Testis (tissue), 3 donors: ENCODE measurements around the gene DMTF1. TPM values are rescaled to one million over a fixed set of nuclear protein-coding genes. Genes with fewer than 3 reads are reported as not detected.
"Not testable (repeated sequence)": the region's sequence is repeated elsewhere in the genome, so short reads cannot be mapped to it uniquely, and the experiment has no call there.

ENCODE experiments used
- DNase-seq: peaks from one replicate; pipeline ENCODE4 v3.0.0-alpha.2; 2019
- H3K27ac ChIP-seq, 2 donors: fragments of 200-600 bp; sonication (generic); one replicate each; pipeline ENCODE4 v1.5.1; 2019
- H3K27me3 ChIP-seq: fragments of 200-600 bp; sonication (generic); one replicate; pipeline ENCODE4 v1.5.1; 2019
- H3K36me3 ChIP-seq: fragments of 200-600 bp; sonication (generic); one replicate; pipeline ENCODE4 v1.5.1; 2017; ENCODE audit warnings: low read depth; ENCODE audit errors: missing control alignments
- H3K4me1 ChIP-seq: fragments of 200-600 bp; sonication (generic); one replicate; pipeline ENCODE4 v1.5.1; 2019
- H3K4me3 ChIP-seq, 2 donors: fragments of 200-600 bp; sonication (generic); one replicate each; pipeline ENCODE4 v1.5.1; 2017 to 2019
- H3K9me3 ChIP-seq: fragments of 200-600 bp; sonication (generic); one replicate; pipeline ENCODE4 v1.5.1; 2017
- POLR2A ChIP-seq: fragments of 450-650 bp; IDR thresholded peaks from one replicate; pipeline ENCODE4 v1.6.1; 2017; ENCODE audit warnings: antibody characterized with exemption, mild to moderate bottlenecking, moderate library complexity
- WGBS, 2 donors: methylation state at CpG; one replicate each; pipeline ENCODE4 v1.1.5; 2018; 5-methylcytosine and 5-hydroxymethylcytosine counted together
- intact Hi-C: fragments of 100-400 bp; cut with DNase I; formaldehyde crosslinking; loops from one replicate; pipeline ENCODE4 v1.15.1; 2023; ENCODE audit warnings: low total_unique reads
- polyA plus RNA-seq: library from polyadenylated mRNA; stranded (reverse); fragments of 350-450 nt; fragmentation: Illumina TruSeq; extraction: RNeasy Lipid Tissue Mini Kit (QIAGEN cat#74804); gene quantifications from one replicate; pipeline ENCODE4 v1.2.3, GENCODE V29; 2014; ENCODE audit warnings: low read depth, low replicate concordance; ENCODE audit not compliant: insufficient read depth
- total RNA-seq, 2 donors: library from RNA; depleted of rRNA; stranded (reverse); fragments of >200 nt; gene quantifications; one replicate each; pipeline ENCODE4 v1.2.3, GENCODE V29; 2016
- TF ChIP-seq, protein P1 (sequence below), 3 experiments: fragments of 450-650 bp in 2 of 3; fragments of 200-600 bp in 1 of 3; sonication (generic) in 1 of 3; IDR thresholded peaks; one replicate each; pipeline ENCODE4 v1.5.1; 2016 to 2019; ENCODE audit warnings: antibody characterized with exemption in 3 of 3, mild to moderate bottlenecking in 2 of 3, moderate library complexity in 1 of 3

DMTF1 gene
- total and polyA plus RNA-seq, 3 donors from 2014 or later, result 118 to 196 (median 148) TPM

DNA sequence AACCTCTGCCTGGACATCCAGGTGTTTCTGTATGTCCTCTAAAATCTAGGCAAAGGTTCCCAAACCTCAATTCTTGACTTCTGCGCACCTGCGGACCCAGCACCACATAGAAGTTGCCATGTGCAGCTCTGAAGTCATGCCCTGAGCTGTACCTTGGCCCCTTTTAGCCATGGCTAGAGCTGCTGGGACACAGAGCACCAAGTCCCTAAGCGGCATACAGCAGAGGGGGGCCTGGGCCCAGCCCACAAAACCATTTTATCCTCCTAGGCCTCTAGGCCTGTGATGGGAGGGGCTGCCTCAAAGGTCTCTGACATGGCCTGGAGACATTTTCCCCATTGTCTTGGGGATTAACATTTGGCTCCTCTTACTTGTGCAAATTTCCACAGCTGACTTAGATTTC, 52.7 kb downstream of the DMTF1 start:
- no peak for DNase-seq

DNA sequence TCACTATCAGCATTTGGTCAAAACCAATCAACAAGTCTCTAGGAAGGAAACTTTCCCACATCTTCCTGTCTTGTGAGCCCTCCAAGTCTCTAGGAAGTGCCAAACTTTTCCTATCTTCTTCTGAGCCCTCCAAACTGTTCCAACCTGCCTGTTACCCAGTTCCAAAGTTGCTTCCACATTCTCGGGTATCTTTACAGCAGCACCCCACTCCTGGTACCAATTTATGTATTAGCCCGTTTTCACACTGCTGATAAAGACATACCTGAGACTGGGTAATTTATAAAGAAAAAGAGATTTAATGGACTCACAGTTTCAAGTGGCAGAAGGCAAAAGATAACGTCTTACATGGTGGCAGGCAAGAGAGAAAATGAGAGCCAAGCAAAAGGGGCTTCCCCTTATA, 53.4 kb downstream of the DMTF1 start:
- H3K9me3 ChIP-seq, H3K27me3 ChIP-seq, H3K4me3 ChIP-seq, H3K4me1 ChIP-seq, H3K36me3 ChIP-seq, DNase-seq, intact Hi-C loops, H3K27ac ChIP-seq: not testable (repeated sequence)
- WGBS, 2 donors, result 94 to 95% methylated on average over 3 of the region's 3 CpGs

More for the DNA sequence above, 52.7 kb downstream of the DMTF1 start:
- H3K4me1 ChIP-seq, result peaks cover 3% of the 10 kb centered on the region
- H3K9me3 ChIP-seq, result no peaks in the 10 kb centered on the region
- TF ChIP-seq POLR2A, result no peak
- TF ChIP-seq, protein P1, sequence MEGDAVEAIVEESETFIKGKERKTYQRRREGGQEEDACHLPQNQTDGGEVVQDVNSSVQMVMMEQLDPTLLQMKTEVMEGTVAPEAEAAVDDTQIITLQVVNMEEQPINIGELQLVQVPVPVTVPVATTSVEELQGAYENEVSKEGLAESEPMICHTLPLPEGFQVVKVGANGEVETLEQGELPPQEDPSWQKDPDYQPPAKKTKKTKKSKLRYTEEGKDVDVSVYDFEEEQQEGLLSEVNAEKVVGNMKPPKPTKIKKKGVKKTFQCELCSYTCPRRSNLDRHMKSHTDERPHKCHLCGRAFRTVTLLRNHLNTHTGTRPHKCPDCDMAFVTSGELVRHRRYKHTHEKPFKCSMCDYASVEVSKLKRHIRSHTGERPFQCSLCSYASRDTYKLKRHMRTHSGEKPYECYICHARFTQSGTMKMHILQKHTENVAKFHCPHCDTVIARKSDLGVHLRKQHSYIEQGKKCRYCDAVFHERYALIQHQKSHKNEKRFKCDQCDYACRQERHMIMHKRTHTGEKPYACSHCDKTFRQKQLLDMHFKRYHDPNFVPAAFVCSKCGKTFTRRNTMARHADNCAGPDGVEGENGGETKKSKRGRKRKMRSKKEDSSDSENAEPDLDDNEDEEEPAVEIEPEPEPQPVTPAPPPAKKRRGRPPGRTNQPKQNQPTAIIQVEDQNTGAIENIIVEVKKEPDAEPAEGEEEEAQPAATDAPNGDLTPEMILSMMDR (IDR thresholded peaks at IDR 0.05), result no peak
- H3K36me3 ChIP-seq, result no peaks in the 10 kb centered on the region
- 63 to 100% methylated on average over 1 to 3 of the region's 3 CpGs for WGBS, 2 donors
- H3K27me3 ChIP-seq, result no peaks in the 10 kb centered on the region
- no peak overlapping the region for H3K27ac ChIP-seq
- H3K4me3 ChIP-seq, result no peak overlapping the region
- intact Hi-C loops, result no loop called here

DNA sequence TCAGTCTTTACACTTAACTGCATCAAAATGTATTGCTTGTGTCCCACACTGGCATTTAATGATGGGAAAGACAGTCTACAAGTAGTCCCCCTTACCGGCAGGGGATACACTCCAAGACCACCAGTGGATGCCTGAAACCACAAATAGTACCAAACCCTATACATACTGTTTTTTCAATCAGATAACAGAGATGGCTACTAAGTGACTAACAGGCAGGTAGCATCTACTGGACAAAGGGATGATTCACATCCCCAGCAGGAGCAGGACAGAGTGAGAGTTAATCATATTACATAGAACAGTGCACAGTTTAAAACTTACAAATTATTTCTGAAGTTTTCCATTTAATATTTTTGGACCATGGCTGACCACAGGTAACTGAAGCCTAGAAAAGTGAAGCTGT, 54.1 kb downstream of the DMTF1 start:
- Histone ChIP-seq H3K4me1 (no peaks in the 10 kb centered on the region), H3K27ac (no peak overlapping the region), H3K9me3 (no peaks in the 10 kb centered on the region), H3K27me3 (no peaks in the 10 kb centered on the region), H3K36me3 (no peaks in the 10 kb centered on the region), H3K4me3 (no peak overlapping the region)
- 96 to 100% methylated on average over 1 of the region's 1 CpG for WGBS, 2 donors
- no peak for TF ChIP-seq POLR2A
- TF ChIP-seq, protein P1 (IDR thresholded peaks at IDR 0.05), result no peak
- no peak for DNase-seq
- intact Hi-C loops, result no loop called here

DNA sequence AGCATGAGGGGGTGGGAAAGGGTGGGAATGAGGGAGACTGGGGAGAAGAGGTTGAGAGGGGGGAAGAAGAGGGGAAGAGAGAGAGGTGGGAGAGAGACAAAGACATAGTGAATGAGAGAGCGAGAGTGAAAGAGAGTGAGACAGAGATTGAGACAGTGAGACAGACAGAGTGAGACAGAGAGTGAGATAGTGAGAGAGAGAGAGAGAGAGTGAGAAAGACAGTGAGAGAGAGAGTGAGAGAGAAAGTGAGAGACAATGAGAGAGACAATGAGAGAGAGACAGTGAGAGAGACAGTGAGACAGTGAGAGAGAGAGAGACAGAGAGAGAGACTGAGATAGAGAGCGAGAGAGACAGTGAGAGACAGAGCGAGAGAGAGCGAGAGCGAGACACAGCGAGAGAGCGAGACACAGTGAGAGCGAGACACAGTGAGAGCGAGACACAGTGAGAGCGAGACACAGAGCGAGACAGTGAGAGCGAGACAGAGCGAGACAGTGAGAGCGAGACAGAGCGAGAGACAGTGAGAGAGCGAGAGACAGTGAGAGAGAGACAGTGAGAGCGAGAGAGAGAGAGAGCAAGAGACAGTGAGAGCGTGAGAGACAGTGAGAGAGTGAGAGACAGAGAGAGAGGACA, 57.2 kb downstream of the DMTF1 start:
- H3K9me3 ChIP-seq, result no peaks in the 10 kb centered on the region
- 91% methylated on average over 17 of the region's 18 CpGs for WGBS, 2 donors
- no peak for DNase-seq

DNA sequence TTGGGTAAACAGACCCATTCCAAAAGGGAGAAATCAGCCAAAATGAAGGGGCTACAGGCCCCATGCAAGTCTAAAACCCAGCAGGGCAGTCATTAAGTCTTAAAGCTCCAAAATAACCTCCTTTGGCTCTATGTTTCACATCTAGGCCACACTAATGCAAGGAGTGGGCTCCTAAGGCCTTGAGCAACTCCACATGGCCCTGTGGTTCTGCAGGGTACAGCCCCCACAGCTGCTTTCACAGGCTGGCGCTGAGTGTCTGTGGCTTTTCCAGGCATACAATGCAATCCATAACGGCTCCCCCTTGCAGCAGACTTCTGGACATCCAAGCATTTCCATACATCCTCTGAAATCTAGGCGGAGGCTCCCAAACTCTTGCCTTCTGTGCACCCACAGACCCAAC, 58.3 kb downstream of the DMTF1 start:
- H3K27me3 ChIP-seq, result no peaks in the 10 kb centered on the region
- no peak for DNase-seq
- intact Hi-C loops, result no loop called here
- no peaks in the 10 kb centered on the region for H3K9me3 ChIP-seq
- H3K4me1 ChIP-seq, result peaks cover 5% of the 10 kb centered on the region
- no peak overlapping the region for H3K4me3 ChIP-seq
- H3K27ac ChIP-seq, result no peak overlapping the region
- 73 to 79% methylated on average over 2 to 3 of the region's 3 CpGs for WGBS, 2 donors
- H3K36me3 ChIP-seq, result no peaks in the 10 kb centered on the region
- TF ChIP-seq POLR2A, result no peak
- TF ChIP-seq, protein P1 (IDR thresholded peaks at IDR 0.05), result no peak

More for the DNA sequence above, 57.2 kb downstream of the DMTF1 start:
- Histone ChIP-seq H3K36me3 (no peaks in the 10 kb centered on the region), H3K27ac (no peak overlapping the region), H3K4me3 (no peak overlapping the region), H3K27me3 (no peaks in the 10 kb centered on the region), H3K4me1 (peaks cover 5% of the 10 kb centered on the region)
- intact Hi-C loops, result no loop called here
- no peak for TF ChIP-seq POLR2A
- TF ChIP-seq, protein P1 (IDR thresholded peaks at IDR 0.05), result no peak
